H1 (cell line): ENCODE results near the gene FZD4. TPM values are rescaled to one million over a fixed set of nuclear protein-coding genes. Genes with fewer than 3 reads are reported as not detected.

ENCODE experiments used
- ASH2L ChIP-seq: fragments of 200-600, 300-600 bp; sonication (generic); IDR thresholded peaks from one replicate; pipeline ENCODE4 v1.7.1; 2017; ENCODE audit warnings: low read length
- CHD7 ChIP-seq: fragments of 300-600 bp; sonication (generic); IDR thresholded peaks from 2 replicates; pipeline ENCODE4 v1.7.1; 2012; ENCODE audit warnings: low read length, moderate library complexity, mild to moderate bottlenecking, inconsistent platforms; ENCODE audit not compliant: insufficient replicate concordance
- EGR1 ChIP-seq: IDR thresholded peaks from 2 replicates; pipeline ENCODE4 v1.6.1; 2011; ENCODE audit warnings: low read depth, low read length, borderline replicate concordance
- EZH2 ChIP-seq: fragments of 200-600 bp; sonication (generic); IDR thresholded peaks from 2 replicates; pipeline ENCODE4 v1.7.1; 2012; ENCODE audit warnings: low read depth, mild to moderate bottlenecking, moderate library complexity, low read length, inconsistent platforms; ENCODE audit not compliant: severe bottlenecking
- HDAC2 ChIP-seq, 2 experiments: fragments of 300-600 bp in 1 of 2; sonication (generic) in 1 of 2; IDR thresholded peaks; 2 replicates each; pipeline ENCODE4 v1.6.1; 2011 to 2012; ENCODE audit warnings: low read depth in 2 of 2, low read length in 2 of 2, mild to moderate bottlenecking in 2 of 2, moderate library complexity in 2 of 2, borderline replicate concordance in 1 of 2, inconsistent platforms in 1 of 2
- MAX ChIP-seq: IDR thresholded peaks from 2 replicates; pipeline ENCODE4 v1.6.1; 2012; ENCODE audit warnings: inconsistent platforms
- NRF1 ChIP-seq: IDR thresholded peaks from 2 replicates; pipeline ENCODE4 v1.6.1; 2011; ENCODE audit warnings: mild to moderate bottlenecking, low read depth, low read length, improper control_type of control experiment
- PHF8 ChIP-seq: fragments of 200-600 bp; sonication (generic); conservative IDR thresholded peaks from 2 replicates; pipeline ENCODE4 v1.7.1; 2012; ENCODE audit warnings: low read depth, mild to moderate bottlenecking, inconsistent platforms, low read length, moderate library complexity
- RXRA ChIP-seq: IDR thresholded peaks from 2 replicates; pipeline ENCODE4 v1.6.1; 2011; ENCODE audit warnings: low read depth, mild to moderate bottlenecking, low read length, moderate library complexity; ENCODE audit not compliant: insufficient read depth
- SIX5 ChIP-seq: IDR thresholded peaks from 2 replicates; pipeline ENCODE4 v1.6.1; 2011; ENCODE audit warnings: mild to moderate bottlenecking, low read depth, low read length
- polyA plus RNA-seq, 7 experiments: library from polyadenylated mRNA; depleted of rRNA in 3 of 7; stranded (reverse) in 5 of 7; unstranded in 2 of 7; fragments of >200 nt in 5 of 7; fragments of 200-250 nt in 2 of 7; gene quantifications; 1 replicate in 5 of 7; 2 replicates in 1 of 7; 4 replicates in 1 of 7; pipeline versions ENCODE4 v1.2.1 to v1.2.3, GENCODE V29; 2011 to 2013; ENCODE audit warnings: missing spikeins in 2 of 7, mixed read lengths in 2 of 7
- total RNA-seq: library from RNA; stranded (reverse); fragmentation: NEBNext Ultra II Directional; extraction: Animal tissue kit (Norgen Biotek cat#: 25700); gene quantifications from 2 replicates; pipeline ENCODE4 v1.2.1, GENCODE V29; 2021

The FZD4 gene
- total and polyA plus RNA-seq, 2 of the 8 experiments (the other 6 are each of a cell fraction or from before 2014, with no cell fraction given), result 3.1 to 7.1 TPM

- TF ChIP-seq CHD7 (no peak), PHF8 (peak; percentile 42; the same call in 1 of the 2 replicates), NRF1 (no peak), EGR1 (no peak), MAX (no peak), SIX5 (no peak), EZH2 (no peak), HDAC2 (IDR thresholded peaks at IDR 0.05; ENCODE audit: borderline replicate concordance in 1 of 2, low read depth in 2 of 2, low read length in 2 of 2) (peak in 1 of 2 experiments; percentile 10; a peak in 1 of 4 replicates), RXRA (no peak), ASH2L (no peak)
Observed at GRCh38 chr11:86955111-86955360, 159 bp downstream of the FZD4 start (continued).
